Measurements from ENCODE around the gene TKFC.

Gene TKFC

DNA sequence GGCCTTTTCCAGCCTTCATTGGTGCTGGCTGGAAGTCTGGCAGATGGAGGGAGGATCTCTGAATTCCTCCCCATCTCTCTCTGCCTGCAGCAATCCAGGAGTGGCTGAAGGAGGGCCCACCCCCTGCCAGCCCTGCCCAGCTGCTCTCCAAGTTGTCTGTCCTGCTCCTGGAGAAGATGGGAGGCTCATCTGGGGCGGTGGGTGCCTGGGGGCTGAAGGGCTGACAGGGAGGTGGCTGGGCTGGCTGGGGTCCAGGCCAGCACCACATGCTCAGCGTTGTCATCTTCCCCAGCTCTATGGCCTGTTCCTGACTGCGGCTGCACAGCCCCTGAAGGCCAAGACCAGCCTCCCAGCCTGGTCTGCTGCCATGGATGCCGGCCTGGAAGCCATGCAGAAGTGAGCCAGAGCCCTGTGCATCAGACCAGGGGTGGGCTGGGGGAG is 12.2 kb downstream of the TKFC start:
- DNase-seq (ENCODE audit: low spot score), result no peak

DNA sequence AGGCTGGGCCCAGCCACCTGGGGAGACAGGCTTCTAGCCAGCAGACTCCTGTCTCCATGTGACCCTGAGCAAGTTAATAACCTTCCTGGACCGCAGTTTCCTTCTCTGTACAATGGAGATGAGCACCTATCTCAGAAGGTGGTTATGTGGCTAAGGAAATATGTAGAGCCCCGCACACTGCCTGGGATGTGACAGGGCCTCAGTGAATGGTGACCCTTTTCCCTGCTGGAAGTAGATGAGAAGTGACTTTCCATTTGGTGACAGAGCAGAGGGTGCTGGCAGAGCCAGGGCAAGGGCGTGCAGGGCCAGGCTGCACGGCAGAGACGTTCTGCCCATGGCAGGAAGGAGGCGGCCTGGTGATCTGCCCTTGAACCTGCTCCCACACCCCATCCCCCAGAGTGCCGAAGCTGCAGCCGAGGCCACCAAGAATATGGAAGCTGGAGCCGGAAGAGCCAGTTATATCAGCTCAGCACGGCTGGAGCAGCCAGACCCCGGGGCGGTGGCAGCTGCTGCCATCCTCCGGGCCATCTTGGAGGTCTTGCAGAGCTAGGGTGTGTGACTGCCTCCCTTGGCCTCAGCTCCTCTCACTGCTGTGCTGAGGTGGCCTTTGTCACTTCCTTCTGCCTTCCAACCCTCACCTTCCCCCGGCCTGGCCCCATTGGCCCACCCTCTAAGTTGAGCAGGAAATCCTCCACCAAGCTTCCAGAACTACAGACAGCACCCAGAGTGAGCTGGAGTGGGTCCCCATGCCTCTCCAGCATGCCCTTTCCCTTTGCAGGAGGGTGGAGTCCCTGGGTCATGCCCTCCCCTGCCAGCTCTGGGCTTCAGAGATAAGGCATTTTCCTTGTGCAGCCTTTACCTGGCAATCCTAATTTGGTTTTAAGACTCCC is 13.2 kb downstream of the TKFC start:
- no peak for DNase-seq (ENCODE audit: low spot score)

GRCh38 chr11:61347916-61348461 is 15.0 kb downstream of the TKFC start:
- no peak for DNase-seq (ENCODE audit: low spot score)

- DNase-seq (ENCODE audit: low spot score), result no peak
These were observed 16.2 kb downstream of the TKFC start for GRCh38 chr11:61349189-61349751.

DNA sequence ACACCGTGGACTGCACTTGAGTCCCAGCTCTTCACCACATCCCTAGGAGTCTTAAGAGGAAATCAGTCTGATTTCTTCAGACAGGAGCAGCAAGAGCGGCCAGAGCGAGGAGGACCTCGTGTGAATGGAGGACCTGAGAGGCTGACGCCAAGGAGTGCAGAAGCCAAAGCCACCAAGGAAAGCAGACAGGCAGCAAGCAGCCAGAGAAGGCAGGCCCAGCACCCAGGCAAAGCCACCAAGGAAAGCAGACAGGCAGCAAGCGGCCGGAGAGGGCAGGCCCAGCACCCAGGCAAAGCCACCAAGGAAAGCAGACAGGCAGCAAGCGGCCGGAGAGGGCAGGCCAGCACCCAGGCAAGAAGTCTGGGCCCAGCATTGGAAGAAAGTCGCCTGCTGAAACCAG is 16.9 kb downstream of the TKFC start:
- no peak for DNase-seq (ENCODE audit: low spot score)

- no peak for DNase-seq (ENCODE audit: low spot score)
These were observed 17.3 kb downstream of the TKFC start for GRCh38 chr11:61350336-61350735.

- DNase-seq (ENCODE audit: low spot score), result no peak
These were observed 17.8 kb downstream of the TKFC start for GRCh38 chr11:61350803-61351202.

- no peak for DNase-seq (ENCODE audit: low spot score)
These were observed 19.0 kb downstream of the TKFC start for GRCh38 chr11:61352038-61352437.

GRCh38 chr11:61353131-61354067 is 20.4 kb downstream of the TKFC start:
- DNase-seq (ENCODE audit: low spot score), result no peak

DNA sequence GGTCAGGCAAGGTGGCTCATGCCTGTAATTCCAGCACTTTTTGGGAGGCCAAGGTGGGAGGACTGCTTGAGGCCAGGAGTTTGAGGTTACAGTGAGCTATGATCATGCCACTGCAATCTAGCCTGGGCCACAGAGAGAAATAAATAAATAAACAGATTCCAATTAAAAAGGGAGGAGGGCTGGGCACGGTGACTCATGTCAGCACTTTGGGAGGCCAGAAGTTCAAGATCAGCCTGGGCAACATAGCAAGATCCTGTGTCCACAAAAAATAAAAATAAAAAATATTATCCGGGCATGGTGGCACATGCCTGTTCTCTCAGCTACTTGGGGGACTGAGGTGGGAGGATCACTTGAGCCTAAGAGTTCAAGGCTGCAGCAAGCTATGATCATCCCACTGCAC is 21.2 kb downstream of the TKFC start:
- DNase-seq (ENCODE audit: low spot score), result no peak

GRCh38 chr11:61356706-61357105 is 23.7 kb downstream of the TKFC start:
- no peak for DNase-seq (ENCODE audit: low spot score)

GRCh38 chr11:61357233-61357893 is 24.3 kb downstream of the TKFC start:
- no peak for DNase-seq (ENCODE audit: low spot score)

DNA sequence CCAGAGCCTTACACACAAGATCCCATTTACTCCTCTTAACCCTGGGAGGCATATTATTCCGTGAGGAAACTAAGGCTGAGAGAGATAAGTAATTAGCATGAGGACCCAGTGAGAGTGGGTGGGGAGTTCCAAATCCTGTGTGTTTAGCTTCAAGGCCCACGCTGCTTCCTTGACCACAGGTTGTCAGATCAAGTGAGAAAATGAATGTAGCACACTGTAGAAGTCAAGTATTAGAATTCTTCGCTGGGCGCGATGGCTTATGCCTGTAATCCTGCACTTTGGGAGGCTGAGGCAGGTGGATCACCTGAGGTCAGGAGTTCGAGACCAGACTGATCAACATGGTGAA is 24.8 kb downstream of the TKFC start:
- DNase-seq (ENCODE audit: low spot score), result no peak

GRCh38 chr11:61358566-61358965 is 25.5 kb downstream of the TKFC start:
- no peak for DNase-seq (ENCODE audit: low spot score)

- DNase-seq (ENCODE audit: low spot score), result no peak
These were observed 26.5 kb downstream of the TKFC start for GRCh38 chr11:61359516-61359915.

GRCh38 chr11:61361237-61361740 is 28.3 kb downstream of the TKFC start:
- DNase-seq (ENCODE audit: low spot score), result no peak

DNA sequence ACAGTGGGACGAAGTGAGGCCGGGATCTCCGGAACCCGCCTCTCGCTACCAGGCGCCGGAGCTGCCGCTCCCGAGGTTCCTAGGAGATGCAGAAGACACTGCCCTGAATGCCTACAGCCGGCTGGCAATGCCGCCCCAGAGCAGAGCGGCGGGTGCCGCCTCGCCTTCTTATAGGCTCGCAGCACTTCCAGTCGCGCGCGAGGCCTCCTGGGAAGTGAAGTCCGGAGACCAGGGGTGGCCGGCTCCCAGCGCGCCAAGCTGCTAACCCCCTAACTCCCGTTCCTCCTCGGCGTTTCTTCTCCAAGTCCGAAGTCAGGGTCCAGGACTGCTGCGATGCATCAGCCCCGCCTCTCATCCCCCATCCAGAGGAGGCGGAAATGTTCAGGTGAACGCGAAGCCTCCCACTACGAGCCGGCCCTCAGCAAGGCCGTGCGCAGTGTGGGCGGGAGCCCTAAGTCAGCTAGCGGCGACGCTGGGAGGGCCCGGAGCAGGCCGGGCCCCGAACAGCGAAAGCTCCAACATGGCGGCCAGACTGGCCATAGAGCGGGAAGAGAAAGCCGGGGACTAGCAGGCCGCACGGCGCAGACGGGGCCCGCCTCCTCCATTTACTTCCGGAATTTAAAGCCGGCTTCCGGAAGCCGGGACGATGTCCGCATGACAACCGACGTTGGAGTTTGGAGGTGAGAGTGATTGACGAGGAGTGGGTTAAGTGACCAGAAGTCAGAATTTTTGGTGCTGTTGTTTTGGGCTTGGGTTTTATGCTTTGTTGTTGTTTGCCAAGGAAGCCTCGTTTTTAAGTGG is 28.9 kb downstream of the TKFC start, which contains the start of the genes CYB561A3 and TMEM138:
TSS of gene CYB561A3 (minus strand) at position 142 of the 801 bp plus-strand sequence. CDS start 5,169 bp downstream, outside the sequence.
TSS of gene TMEM138 (plus strand) at position 634 of the 801 bp plus-strand sequence. CDS start 2,017 bp downstream, outside the sequence.
- peak; percentile 90 for DNase-seq (ENCODE audit: low spot score)

- no peak for DNase-seq (ENCODE audit: low spot score)
These were observed 29.5 kb downstream of the TKFC start for GRCh38 chr11:61362542-61362875.

DNA sequence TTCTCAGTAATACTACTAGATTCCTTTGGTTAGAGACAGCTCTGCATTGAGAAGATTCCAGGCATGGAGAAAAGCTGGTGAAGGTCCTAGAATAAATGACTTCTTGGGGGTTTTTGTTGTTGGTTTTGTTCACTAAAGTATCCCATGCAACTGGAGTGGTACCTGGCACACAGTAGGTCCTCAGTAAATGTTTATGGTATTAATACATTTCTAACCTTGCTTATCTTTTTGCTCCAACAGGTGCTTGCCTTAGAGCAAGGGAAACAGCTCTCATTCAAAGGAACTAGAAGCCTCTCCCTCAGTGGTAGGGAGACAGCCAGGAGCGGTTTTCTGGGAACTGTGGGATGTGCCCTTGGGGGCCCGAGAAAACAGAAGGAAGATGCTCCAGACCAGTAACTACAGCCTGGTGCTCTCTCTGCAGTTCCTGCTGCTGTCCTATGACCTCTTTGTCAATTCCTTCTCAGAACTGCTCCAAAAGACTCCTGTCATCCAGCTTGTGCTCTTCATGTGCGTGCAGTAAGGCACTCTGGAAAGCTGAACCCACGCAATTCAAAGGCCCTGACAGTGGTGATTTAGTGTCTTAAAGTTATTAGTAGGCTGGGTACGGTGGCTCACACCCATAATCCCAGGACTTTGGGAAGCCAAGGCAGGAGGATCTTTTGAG is 31.1 kb downstream of the TKFC start:
- no peak for DNase-seq (ENCODE audit: low spot score)

GRCh38 chr11:61367406-61367805 is 34.4 kb downstream of the TKFC start:
- no peak for DNase-seq (ENCODE audit: low spot score)
